Gastroesophageal sphincter (tissue), 4 donors: ENCODE data around the gene ANKH. TPM values are rescaled to one million over a fixed set of nuclear protein-coding genes. Genes with fewer than 3 reads are reported as not detected.

Experiments
- ATAC-seq: fragments of 150-250 bp; one replicate; pipeline ENCODE4 v1.9.1; 2016; ENCODE audit warnings: mild to moderate bottlenecking, moderate library complexity
- H3K27ac ChIP-seq, 4 donors: fragments of 200-600 bp; sonication (generic) in 3 of 4; 1 replicate in 3 of 4; 2 replicates in 1 of 4; pipeline ENCODE4 v1.5.1; 2016 to 2019
- H3K27me3 ChIP-seq: fragments of 200-600 bp; sonication (generic); one replicate; pipeline ENCODE4 v1.5.1; 2019
- H3K36me3 ChIP-seq, 2 donors: fragments of 200-600 bp; sonication (generic); one replicate each; pipeline ENCODE4 v1.5.1; 2019; ENCODE audit warnings: control low read depth in 1 of 2
- H3K4me1 ChIP-seq, 3 donors: fragments of 200-600 bp; sonication (generic); 1 replicate in 2 of 3; 2 replicates in 1 of 3; pipeline ENCODE4 v1.5.1; 2016 to 2019; ENCODE audit warnings: control low read depth in 2 of 3
- H3K4me3 ChIP-seq, 2 donors: fragments of 200-600 bp; sonication (generic); one replicate each; pipeline ENCODE4 v1.5.1; 2019; ENCODE audit warnings: mild to moderate bottlenecking in 1 of 2, moderate library complexity in 1 of 2
- H3K9me3 ChIP-seq, 3 donors: fragments of 200-600 bp; sonication (generic); one replicate each; pipeline ENCODE4 v1.5.1; 2017 to 2019; ENCODE audit warnings: control low read depth in 2 of 3
- EP300 ChIP-seq: sonication (generic); formaldehyde crosslinking; IDR thresholded peaks from one replicate; pipeline ENCODE4 v1.6.1; 2017; ENCODE audit warnings: antibody characterized with exemption, mild to moderate bottlenecking
- POLR2A ChIP-seq, 2 donors: fragments of 450-650 bp; IDR thresholded peaks; one replicate each; pipeline ENCODE4 v1.6.1; 2017; ENCODE audit warnings: antibody characterized with exemption in 2 of 2, mild to moderate bottlenecking in 2 of 2, moderate library complexity in 1 of 2
- POLR2AphosphoS5 ChIP-seq: sonication (generic); formaldehyde crosslinking; IDR thresholded peaks from one replicate; pipeline ENCODE4 v1.6.1; 2017; ENCODE audit warnings: antibody characterized with exemption
- WGBS, 2 donors: methylation state at CpG; one replicate each; pipeline ENCODE4 v1.1.5; 2018; ENCODE audit warnings: low coverage in 1 of 2; 5-methylcytosine and 5-hydroxymethylcytosine counted together
- total RNA-seq, 4 donors: library from RNA; depleted of rRNA; stranded (reverse); fragments of >200 nt; gene quantifications; one replicate each; pipeline ENCODE4 v1.1.0, GENCODE V29; 2016
- TF ChIP-seq, protein P1 (sequence below), 4 experiments: fragments of 200-600 bp in 2 of 4; fragments of 450-650 bp in 2 of 4; sonication (generic) in 1 of 4; IDR thresholded peaks; one replicate each; pipeline ENCODE4 v1.5.1; 2017 to 2019; ENCODE audit warnings: antibody characterized with exemption in 4 of 4, mild to moderate bottlenecking in 2 of 4, moderate library complexity in 2 of 4

ANKH gene
- total RNA-seq, 4 donors from 2014 or later = 30.0 to 45.2 (median 36.0) TPM

DNA sequence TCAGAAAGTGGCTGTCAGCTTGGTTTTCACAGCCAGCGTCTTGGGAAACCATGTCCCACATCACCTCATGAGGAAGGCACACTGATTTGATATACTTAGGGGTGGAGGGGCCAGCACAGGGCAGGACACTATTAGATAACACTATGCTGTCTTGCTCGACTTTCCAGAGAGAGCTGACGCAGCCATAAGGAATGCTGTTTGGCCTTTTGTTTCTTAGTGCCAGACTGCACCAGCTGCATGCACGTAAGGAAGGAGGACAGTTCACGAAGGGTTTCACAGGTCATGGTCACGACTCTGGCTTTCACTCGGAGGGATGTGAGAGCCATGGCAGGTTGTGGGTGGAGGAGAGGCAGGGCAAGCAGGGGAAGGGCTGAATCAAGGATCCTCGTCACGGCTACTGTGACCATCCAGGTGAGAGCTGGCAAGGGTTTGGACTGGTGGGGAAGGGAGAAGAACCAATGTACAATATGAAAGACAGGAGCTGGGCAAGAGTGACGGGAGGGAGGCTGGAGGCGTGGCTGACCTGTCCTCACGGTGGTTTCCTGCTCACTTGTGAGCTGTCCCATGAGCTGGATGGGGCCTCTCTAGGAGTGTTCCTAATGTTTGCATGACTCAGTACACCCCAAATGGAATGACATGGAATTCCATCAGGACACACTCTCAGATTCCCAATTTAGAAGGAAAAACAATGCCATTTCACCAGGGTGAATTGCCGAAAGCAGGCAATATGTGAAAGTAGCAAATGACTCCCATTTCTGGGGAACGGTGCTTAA, 145.3 kb downstream of the ANKH start:
- peaks cover 0 to 34% of the 10 kb centered on the region in 2 donors for H3K36me3 ChIP-seq
- H3K9me3 ChIP-seq = no peaks in the 10 kb centered on the region
- ATAC-seq = no peak
- TF ChIP-seq, protein P1, sequence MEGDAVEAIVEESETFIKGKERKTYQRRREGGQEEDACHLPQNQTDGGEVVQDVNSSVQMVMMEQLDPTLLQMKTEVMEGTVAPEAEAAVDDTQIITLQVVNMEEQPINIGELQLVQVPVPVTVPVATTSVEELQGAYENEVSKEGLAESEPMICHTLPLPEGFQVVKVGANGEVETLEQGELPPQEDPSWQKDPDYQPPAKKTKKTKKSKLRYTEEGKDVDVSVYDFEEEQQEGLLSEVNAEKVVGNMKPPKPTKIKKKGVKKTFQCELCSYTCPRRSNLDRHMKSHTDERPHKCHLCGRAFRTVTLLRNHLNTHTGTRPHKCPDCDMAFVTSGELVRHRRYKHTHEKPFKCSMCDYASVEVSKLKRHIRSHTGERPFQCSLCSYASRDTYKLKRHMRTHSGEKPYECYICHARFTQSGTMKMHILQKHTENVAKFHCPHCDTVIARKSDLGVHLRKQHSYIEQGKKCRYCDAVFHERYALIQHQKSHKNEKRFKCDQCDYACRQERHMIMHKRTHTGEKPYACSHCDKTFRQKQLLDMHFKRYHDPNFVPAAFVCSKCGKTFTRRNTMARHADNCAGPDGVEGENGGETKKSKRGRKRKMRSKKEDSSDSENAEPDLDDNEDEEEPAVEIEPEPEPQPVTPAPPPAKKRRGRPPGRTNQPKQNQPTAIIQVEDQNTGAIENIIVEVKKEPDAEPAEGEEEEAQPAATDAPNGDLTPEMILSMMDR (IDR thresholded peaks at IDR 0.05) = no peak
- TF ChIP-seq POLR2A (IDR thresholded peaks at IDR 0.05) (no peak), POLR2AphosphoS5 (no peak), EP300 (no peak)
- no peaks in the 10 kb centered on the region for H3K27me3 ChIP-seq
- H3K4me1 ChIP-seq = peaks cover 0 to 16% (median 0%) of the 10 kb centered on the region in 3 donors
- no peak overlapping the region for H3K27ac ChIP-seq
- WGBS, 2 donors = 79 to 82% methylated on average over 9 to 10 of the region's 14 CpGs
- no peak overlapping the region for H3K4me3 ChIP-seq

GRCh38 chr5:14724633-14725032, 146.9 kb downstream of the ANKH start:
- 79 to 87% methylated on average over 3 to 7 of the region's 10 CpGs for WGBS, 2 donors
- Histone ChIP-seq H3K27me3 (no peaks in the 10 kb centered on the region), H3K4me1 (peaks cover 0 to 16% (median 0%) of the 10 kb centered on the region in 3 donors), H3K27ac (no peak overlapping the region), H3K36me3 (peaks cover 0 to 18% of the 10 kb centered on the region in 2 donors), H3K9me3 (no peaks in the 10 kb centered on the region), H3K4me3 (no peak overlapping the region)
- ATAC-seq = no peak
- TF ChIP-seq POLR2AphosphoS5 (no peak), EP300 (no peak), POLR2A (IDR thresholded peaks at IDR 0.05) (no peak)
- TF ChIP-seq, protein P1 (IDR thresholded peaks at IDR 0.05) = no peak

GRCh38 chr5:14723701-14724132, 147.9 kb downstream of the ANKH start:
- Histone ChIP-seq H3K36me3 (peaks cover 0 to 14% of the 10 kb centered on the region in 2 donors), H3K27me3 (no peaks in the 10 kb centered on the region), H3K27ac (no peak overlapping the region), H3K4me1 (peaks cover 0 to 16% (median 0%) of the 10 kb centered on the region in 3 donors), H3K4me3 (no peak overlapping the region), H3K9me3 (no peaks in the 10 kb centered on the region)
- WGBS, 2 donors = 69 to 88% methylated on average over 1 to 4 of the region's 4 CpGs
- ATAC-seq = no peak
- TF ChIP-seq, protein P1 (IDR thresholded peaks at IDR 0.05) = no peak
- TF ChIP-seq POLR2AphosphoS5 (no peak), POLR2A (IDR thresholded peaks at IDR 0.05) (no peak), EP300 (no peak)

GRCh38 chr5:14722923-14723322, 148.7 kb downstream of the ANKH start:
- Histone ChIP-seq H3K9me3 (no peaks in the 10 kb centered on the region), H3K27me3 (no peaks in the 10 kb centered on the region), H3K27ac (no peak overlapping the region), H3K4me3 (no peak overlapping the region), H3K36me3 (peaks cover 0 to 14% of the 10 kb centered on the region in 2 donors), H3K4me1 (peaks cover 0 to 13% (median 0%) of the 10 kb centered on the region in 3 donors)
- WGBS, 2 donors = 80 to 89% methylated on average over 2 to 8 of the region's 8 CpGs
- TF ChIP-seq, protein P1 (IDR thresholded peaks at IDR 0.05) = no peak
- TF ChIP-seq EP300 (no peak), POLR2A (IDR thresholded peaks at IDR 0.05) (no peak), POLR2AphosphoS5 (no peak)
- no peak for ATAC-seq
